Skin of body (tissue), 2 donors: ENCODE data around the gene ZSWIM6. TPM values are rescaled to one million over a fixed set of nuclear protein-coding genes. Genes with fewer than 3 reads are reported as not detected.

ENCODE experiments used
- DNase-seq: peaks from one replicate; lab custom pipeline; 2025; lab: John Stamatoyannopoulos, UW
- total RNA-seq: library from RNA; depleted of rRNA; stranded (reverse); fragments of >200 nt; gene quantifications from one replicate; pipeline ENCODE4 v1.2.3, GENCODE V29; 2014

ZSWIM6 gene
- total RNA-seq, 1 donor from 2014 or later = 10.1 TPM

- DNase-seq = no peak
These were observed 30.8 kb downstream of the ZSWIM6 start for GRCh38 chr5:61362796-61363368.

DNA sequence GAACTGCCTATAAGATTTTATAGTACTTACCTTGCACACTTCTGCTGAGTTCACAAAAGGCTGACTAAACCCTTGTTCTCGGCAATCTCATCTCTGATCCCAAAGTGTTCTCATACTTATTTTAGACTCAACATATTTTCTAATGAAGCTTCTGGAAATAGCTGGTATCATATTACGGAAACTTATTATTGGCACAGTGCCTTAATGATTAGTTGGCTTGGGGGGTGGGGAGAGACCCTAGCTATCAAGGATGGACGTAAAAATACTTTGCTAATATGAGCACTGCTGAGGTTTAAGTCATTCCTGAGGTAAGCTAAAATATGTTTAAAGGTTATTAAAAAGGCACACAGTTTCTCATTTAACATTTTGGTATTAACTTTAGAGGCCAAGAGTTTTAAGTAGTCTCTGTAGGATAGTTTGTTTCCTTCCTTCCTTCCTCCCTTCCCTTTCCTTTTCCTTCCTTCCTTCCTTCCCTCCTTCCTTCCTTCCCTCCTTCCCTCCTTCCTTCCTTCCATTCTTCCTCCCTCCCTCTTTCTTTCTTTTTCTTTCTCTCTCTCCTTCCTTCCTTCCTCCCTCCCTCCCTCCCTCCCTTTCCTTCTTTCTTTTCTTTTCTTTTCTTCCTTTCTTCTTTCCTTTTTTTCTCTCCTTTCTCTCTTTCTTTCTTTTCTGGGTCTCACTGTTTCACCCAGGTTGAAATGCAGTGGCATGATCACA lies 31.5 kb downstream of the ZSWIM6 start:
- DNase-seq = no peak

DNA sequence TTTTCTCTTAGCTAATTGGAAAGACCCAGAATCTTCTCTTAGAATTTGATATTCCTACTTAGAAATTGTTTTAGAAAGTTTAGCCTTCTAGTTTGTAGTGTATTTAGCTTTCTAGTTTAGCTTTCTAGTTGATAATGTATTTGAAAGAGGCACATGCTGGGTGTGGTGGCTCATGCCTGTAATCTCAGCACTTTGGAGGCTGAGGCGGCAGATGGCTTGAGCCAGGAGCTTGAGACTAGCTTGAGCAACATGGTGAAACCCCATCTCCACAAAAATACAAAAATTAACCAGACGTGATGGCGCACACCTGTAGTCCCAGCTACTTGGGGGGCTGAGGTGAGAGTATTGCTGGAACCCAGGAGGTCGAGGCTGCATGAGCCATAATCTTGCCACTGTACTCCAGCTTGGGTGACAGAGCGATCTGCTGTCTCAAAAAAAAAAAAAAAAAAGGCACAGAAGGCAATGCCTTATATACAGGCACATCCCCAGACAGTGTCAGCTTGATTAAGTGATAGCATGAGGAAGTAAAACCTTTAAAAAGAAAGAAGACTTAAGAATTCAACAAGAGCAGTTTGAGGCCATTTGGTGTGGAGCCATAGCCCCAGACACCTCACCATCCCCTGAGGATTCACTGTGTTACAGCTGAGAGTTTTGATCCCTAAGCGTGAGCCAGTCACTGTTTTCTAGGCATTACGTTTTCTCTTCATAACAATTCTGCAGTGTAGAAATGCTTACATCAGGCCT lies 34.6 kb downstream of the ZSWIM6 start:
- no peak for DNase-seq

DNA sequence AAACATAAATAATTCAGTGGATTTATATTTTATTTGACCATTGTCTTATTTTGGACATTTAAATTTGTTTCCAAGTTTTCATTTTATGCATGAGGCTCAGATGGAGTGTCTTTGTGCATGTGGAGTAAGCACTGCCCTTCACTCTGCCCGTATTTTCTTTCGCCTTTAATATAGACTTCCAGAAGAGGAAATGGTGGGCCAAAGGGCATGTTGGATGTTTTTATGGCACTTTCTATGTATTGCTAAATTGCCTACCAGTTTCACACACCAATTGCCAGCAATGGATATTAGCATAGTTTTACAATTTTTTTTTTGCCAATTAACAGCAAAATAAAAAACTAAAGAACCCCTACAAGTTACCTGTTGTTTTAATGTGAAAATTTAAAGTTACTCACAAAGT lies 38.4 kb downstream of the ZSWIM6 start:
- DNase-seq = no peak

DNA sequence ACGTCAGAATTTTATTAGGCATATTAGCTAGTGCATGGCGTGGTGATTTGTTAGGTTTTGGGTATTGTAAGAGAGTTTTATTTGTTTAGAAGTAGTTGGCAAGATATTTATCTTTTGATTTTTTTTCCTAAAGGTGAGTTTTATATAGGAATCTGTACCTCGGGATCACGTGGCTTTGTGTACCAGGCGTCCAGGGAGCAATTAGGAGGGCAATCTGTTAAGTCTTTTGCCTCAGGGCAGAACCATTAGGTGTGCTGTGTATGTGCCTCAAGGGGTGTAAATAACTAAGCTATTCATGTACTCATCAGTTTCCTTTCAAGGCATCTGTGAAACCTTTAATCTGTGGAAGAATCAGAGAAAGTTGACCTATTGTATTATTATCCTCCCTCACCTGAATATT lies 39.4 kb downstream of the ZSWIM6 start:
- no peak for DNase-seq

DNA sequence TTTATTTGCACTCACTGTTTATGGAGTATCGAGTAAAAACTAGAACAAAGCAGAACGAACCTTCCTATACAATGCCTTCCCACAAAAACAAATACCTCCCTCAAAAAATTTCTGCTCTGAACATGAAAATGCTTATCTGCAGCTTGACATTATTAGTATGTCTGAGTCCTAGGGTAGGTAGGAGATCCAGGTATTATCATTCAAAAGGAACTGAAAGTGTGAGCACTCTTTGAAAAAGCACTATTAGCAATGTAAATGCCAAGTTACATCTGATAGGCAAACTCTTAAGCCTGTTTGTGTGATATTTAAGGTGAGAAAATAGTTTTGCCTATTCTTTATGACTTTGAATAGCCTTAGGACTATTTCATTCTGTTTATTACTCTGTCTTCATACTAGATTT lies 47.6 kb downstream of the ZSWIM6 start:
- no peak for DNase-seq

GRCh38 chr5:61381968-61382367 lies 49.9 kb downstream of the ZSWIM6 start:
- DNase-seq = no peak

- no peak for DNase-seq
These were observed 53.6 kb downstream of the ZSWIM6 start for GRCh38 chr5:61385627-61386026.

- DNase-seq = no peak
These were observed 54.2 kb downstream of the ZSWIM6 start for GRCh38 chr5:61386045-61386800.

- no peak for DNase-seq
These were observed 57.6 kb downstream of the ZSWIM6 start for GRCh38 chr5:61389609-61390008.

- no peak for DNase-seq
These were observed 62.1 kb downstream of the ZSWIM6 start for GRCh38 chr5:61394078-61394704.

GRCh38 chr5:61394793-61395192 lies 62.7 kb downstream of the ZSWIM6 start:
- no peak for DNase-seq

DNA sequence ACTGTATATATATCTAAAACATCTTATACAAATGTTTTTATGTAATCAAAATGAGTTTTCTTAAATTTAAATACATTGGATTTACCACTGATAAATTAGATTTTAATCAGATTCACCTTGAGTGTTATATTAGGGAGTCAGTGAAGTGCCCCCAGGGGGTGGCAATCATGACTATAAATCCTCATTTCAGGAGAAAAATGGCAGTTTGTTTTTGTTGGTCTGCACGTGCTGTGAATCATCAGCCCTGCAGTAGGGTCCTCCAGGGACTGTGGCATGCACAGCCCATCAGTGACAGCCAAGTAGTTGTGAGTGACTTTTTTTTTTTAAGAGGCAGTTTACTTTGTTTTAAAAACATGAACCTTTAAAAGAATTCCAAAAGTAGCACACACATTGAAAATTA lies 65.2 kb downstream of the ZSWIM6 start:
- DNase-seq = no peak

DNA sequence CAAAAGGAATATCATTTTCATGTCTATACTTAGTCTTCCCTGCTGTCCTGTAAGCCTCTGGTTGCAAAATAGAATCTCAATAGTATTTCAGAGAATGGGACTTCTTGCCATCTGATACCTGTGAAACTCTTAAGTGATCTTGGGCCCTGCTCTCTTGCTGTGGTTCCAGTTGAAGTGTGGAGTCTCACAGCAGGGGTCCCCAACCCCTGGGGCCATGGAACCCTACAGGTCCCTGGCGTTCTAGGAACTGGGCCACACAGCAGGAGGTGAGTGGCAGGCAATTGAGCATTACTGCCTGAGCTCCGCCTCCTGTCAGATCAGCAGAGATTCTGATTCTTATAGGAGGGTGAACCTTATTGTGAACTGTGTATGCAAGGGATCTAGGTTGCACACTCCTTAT lies 65.9 kb downstream of the ZSWIM6 start:
- no peak for DNase-seq

DNA sequence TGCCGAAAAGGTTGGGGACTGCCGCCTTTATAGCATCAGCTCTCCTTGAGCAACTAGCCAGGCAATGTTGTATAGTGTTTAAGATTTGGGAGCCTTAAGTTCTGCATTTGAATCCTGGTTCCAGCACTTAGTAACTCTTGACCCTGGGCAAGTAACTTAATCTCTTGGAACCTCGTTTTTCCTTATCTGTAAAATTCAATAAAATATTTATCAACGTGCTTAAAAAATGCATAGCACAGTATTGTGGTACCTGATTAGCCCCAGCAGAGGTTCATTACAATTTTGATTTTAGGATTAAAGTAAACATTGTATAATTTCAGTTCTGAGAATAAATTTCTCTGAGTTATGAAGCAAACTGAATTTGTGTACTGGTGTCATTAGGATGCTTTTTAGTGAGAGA lies 66.4 kb downstream of the ZSWIM6 start:
- no peak for DNase-seq

GRCh38 chr5:61399679-61400078 lies 67.6 kb downstream of the ZSWIM6 start:
- no peak for DNase-seq

DNA sequence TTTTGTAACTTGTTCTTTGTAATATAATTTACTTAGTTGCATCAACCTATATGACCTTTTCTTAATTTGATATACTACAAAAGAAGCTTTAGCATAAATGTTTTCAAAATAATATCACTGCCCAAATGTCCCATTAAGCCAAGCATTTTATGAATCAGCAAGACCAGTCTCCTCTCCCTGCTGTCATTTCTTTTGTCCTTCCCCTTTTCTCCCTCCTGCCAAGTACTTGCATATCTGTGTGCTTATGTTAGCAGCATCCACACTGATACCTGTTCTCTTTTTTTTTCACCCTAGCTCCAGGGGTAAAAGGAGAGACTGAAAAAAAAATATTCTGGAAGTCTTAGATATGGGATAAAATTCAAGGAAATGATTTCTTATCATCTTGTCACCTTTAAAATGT lies 69.7 kb downstream of the ZSWIM6 start:
- DNase-seq = no peak

GRCh38 chr5:61402244-61402823 lies 70.3 kb downstream of the ZSWIM6 start:
- no peak for DNase-seq

DNA sequence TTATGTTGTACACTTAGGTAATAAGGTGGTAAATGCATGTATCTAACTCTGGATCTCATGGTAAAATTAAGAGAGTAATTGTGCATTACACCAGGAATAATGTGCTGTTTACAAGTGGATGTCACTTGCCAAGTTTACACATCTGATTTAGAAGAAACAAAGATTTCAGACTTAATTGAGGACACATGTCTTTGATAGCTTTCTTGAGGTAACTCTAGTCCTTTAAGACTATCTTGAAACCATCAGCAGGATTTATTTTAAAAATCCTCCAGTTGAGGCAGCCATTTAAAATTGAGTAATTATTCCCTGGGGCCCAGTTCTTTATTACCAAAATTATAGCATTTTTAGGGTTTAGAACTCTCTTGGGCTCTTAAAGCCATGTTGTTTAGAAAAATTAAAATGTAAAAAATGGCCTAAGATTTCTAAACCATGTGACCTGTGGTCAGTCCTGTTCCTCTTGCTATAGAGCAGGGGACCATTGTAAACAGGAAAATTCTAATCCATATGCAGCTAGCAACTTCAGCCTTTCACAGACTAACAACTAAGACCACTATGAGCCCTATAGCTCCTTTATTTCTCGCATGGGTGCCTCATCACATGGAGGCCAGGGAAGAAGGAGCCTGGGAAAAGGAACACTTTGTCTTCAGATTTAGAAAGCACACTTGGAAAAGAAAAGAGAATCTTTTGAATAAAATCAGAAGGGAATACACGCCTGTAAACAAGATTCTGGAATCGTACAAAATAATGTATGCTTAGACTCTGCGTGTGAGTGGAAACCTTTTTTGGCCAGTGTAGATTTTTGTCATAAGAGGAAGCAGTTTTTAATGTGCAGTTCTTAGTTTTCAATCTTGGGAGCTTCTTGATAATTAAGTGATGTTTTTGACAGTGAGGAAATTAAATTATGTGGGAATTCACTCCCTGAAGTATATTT lies 71.2 kb downstream of the ZSWIM6 start:
- DNase-seq = peak; percentile 28
